ENCODE measurements around the gene ZC3H7B.

Gene ZC3H7B

GRCh38 chr22:41324821-41325528, 23.6 kb downstream of the ZC3H7B start:
- in situ Hi-C loops (cut with HindIII; ENCODE audit: low sequenced_read_pairs): no loop called here

DNA sequence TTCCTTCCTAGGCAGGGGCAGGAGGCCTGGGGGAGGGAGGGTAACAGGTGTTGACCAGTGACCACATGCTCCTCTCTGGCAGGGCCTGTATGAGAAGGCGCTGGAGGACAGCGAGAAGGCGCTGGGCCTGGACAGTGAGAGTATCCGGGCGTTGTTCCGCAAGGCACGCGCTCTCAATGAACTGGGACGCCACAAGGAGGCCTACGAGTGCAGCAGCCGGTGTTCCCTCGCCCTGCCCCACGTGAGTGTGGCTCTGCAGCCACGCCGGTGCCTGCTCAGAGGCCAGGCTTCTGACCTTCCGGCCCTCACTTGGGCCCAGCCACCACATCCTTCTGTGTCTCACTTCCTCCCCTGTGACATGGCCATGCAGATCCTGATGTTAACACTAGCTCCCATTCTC, 25.8 kb downstream of the ZC3H7B start:
- in situ Hi-C loops (cut with HindIII; ENCODE audit: low sequenced_read_pairs): no loop called here

DNA sequence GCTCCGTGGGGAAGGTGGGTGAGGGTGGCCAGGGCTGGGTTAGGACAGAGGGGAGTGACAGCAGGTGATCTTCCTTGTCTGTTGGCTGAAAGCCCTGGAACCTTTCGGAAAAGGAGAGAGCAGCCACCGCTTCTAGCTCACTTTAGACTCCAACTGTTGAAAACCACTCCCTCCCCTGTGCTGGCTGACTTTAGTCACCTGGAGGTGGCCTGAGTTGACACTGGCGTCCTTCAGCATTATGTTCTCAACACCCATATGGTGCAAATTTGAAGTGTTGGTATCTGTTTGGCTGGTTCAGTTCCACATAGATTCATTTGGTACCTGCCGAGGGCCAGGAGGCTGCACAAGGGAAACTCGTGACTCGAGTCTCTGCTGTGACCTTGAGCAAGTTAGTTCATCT, 28.8 kb downstream of the ZC3H7B start:
- in situ Hi-C loops (cut with HindIII; ENCODE audit: low sequenced_read_pairs): no loop called here

- in situ Hi-C loops (cut with HindIII; ENCODE audit: low sequenced_read_pairs): no loop called here
Measured at GRCh38 chr22:41332217-41332939, 31.1 kb downstream of the ZC3H7B start.

- in situ Hi-C loops (cut with HindIII; ENCODE audit: low sequenced_read_pairs): no loop called here
Measured at GRCh38 chr22:41333806-41334205, 32.5 kb downstream of the ZC3H7B start.

DNA sequence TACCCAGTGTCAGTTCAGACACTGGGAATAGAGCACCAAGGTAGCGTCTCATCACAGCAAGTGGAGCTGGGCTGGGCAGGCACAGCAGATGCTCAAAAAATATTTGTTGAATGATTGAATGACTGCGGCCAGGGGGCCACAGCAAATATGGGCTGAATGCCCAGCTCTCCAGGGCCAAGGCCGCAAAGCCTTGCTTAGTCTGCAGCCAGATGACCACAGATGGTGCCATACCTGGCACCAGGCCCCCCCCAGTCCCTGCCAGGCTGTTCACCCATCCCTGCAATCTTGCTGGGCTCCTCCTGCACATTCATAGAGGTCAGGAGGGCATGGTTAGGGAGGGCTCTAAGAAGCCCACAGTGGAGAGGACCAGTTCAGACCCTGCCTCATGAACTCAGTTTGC, 32.9 kb downstream of the ZC3H7B start:
- in situ Hi-C loops (cut with HindIII; ENCODE audit: low sequenced_read_pairs): no loop called here

DNA sequence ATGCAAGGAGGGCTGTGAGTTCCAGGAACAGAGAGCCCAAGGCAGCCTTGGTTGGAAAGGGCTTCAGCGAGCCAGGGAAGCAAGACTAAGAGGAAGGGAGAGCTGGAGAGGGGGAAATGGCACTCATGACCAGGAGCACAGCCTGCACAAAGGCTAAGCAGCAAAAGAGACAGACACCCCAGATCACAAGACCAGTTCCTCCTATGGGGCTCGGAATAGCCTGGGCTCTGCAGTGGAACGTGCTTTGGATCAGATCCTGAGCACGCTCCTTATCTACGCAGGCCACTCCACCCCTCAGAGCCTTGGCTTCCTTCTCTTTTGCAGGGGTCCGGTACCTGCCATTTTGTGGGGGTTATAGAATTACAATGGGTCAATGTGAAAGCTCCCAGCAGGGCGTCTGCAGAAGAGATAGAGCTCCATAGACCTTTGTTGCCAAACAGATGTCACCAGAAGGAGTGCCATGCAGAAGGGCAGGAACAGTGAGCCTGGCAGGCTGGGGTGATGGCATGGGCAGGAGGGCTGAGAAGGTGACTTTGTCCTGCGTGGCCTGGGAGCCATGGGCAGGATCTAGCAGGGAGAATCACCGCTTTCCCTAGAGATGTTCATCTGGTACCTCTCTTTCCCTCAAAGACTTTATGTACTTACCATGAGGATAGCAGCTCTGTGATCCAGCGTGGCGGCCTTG, 33.8 kb downstream of the ZC3H7B start:
- in situ Hi-C loops (cut with HindIII; ENCODE audit: low sequenced_read_pairs): no loop called here

- in situ Hi-C loops (cut with HindIII; ENCODE audit: low sequenced_read_pairs): no loop called here
Measured at GRCh38 chr22:41338614-41339212, 37.4 kb downstream of the ZC3H7B start.

DNA sequence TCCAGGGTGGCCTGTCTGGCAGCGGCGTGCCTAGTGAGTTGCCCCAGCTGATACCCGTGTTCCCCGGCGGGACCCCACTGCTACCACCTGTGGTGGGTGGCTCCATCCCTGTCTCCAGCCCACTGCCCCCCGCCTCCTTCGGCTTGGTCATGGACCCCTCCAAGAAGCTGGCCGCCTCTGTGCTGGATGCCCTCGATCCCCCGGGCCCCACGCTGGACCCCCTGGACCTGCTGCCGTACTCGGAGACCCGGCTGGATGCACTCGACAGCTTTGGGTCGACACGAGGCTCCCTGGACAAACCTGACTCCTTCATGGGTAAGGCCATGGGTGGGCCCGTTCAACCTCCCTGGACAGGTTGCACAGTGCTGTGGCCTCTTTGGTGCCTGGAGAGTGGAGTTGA, 38.5 kb downstream of the ZC3H7B start:
- in situ Hi-C loops (cut with HindIII; ENCODE audit: low sequenced_read_pairs): no loop called here

- in situ Hi-C loops (cut with HindIII; ENCODE audit: low sequenced_read_pairs): no loop called here
Measured at GRCh38 chr22:41340357-41340756, 39.0 kb downstream of the ZC3H7B start.

- in situ Hi-C loops (cut with HindIII; ENCODE audit: low sequenced_read_pairs): no loop called here
Measured at GRCh38 chr22:41341012-41341411, 39.7 kb downstream of the ZC3H7B start.

- in situ Hi-C loops (cut with HindIII; ENCODE audit: low sequenced_read_pairs): no loop called here
Measured at GRCh38 chr22:41341990-41342389, 40.7 kb downstream of the ZC3H7B start.

DNA sequence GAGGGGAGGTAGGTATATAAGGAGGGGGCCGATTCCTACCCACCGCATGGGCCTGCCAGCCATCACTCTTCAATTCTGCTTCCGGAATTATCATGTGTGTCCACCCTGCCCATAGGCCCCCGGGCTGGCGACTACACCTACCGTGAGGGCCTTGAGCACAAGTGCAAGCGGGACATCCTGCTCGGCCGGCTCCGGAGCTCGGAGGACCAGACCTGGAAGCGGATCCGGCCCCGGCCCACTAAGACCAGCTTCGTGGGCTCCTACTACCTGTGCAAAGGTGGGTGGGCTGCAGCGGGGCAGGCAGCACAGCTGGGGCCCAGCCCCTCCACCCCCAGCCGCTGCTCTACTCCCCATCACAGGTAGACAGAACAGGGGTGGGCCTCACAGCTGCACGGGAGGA, 42.0 kb downstream of the ZC3H7B start:
- in situ Hi-C loops (cut with HindIII; ENCODE audit: low sequenced_read_pairs): no loop called here

GRCh38 chr22:41343717-41344116, 42.4 kb downstream of the ZC3H7B start:
- in situ Hi-C loops (cut with HindIII; ENCODE audit: low sequenced_read_pairs): no loop called here

- in situ Hi-C loops (cut with HindIII; ENCODE audit: low sequenced_read_pairs): no loop called here
Measured at GRCh38 chr22:41344189-41344788, 43.0 kb downstream of the ZC3H7B start.

DNA sequence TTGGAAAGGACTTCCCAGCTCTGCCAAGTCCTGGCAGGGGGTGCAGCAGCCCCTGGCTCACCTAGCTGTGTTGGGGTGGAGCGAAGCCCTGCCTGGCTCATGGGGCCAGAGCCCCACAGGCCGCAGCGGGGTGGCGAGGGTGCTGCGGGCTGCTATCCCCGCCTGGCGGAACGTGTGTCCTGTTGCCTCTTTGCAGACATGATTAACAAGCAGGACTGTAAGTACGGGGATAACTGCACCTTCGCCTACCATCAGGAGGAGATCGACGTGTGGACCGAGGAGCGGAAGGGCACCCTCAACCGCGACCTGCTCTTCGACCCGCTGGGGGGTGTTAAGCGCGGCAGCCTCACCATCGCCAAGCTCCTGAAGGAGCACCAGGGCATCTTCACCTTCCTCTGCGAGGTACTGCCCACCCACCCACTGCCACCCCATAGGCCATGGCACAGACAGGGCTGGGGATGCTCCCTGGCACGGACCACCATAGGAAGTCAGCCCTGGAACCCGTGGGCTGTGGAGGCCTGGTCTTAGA, 44.5 kb downstream of the ZC3H7B start:
- in situ Hi-C loops (cut with HindIII; ENCODE audit: low sequenced_read_pairs): no loop called here

- in situ Hi-C loops (cut with HindIII; ENCODE audit: low sequenced_read_pairs): no loop called here
Measured at GRCh38 chr22:41347066-41347859, 45.9 kb downstream of the ZC3H7B start.

- in situ Hi-C loops (cut with HindIII; ENCODE audit: low sequenced_read_pairs): no loop called here
Measured at GRCh38 chr22:41348964-41349484, 47.7 kb downstream of the ZC3H7B start.

- in situ Hi-C loops (cut with HindIII; ENCODE audit: low sequenced_read_pairs): no loop called here
Measured at GRCh38 chr22:41350087-41350486, 48.8 kb downstream of the ZC3H7B start.

- in situ Hi-C loops (cut with HindIII; ENCODE audit: low sequenced_read_pairs): no loop called here
Measured at GRCh38 chr22:41351011-41351410, 49.7 kb downstream of the ZC3H7B start.
